GM12873 (cell line): Measurements from ENCODE around the gene LGALS3BP.

ENCODE experiments used
- CTCF ChIP-seq: IDR thresholded peaks from 2 replicates; pipeline ENCODE4 v1.5.1; 2012; ENCODE audit warnings: low read depth, mild to moderate bottlenecking, moderate library complexity, low read length, control low read depth; ENCODE audit not compliant: insufficient read depth; ENCODE audit errors: missing control alignments

LGALS3BP gene

GRCh38 chr17:78995022-78995760 is 15.5 kb upstream of the LGALS3BP start:
- TF ChIP-seq CTCF = no peak

DNA sequence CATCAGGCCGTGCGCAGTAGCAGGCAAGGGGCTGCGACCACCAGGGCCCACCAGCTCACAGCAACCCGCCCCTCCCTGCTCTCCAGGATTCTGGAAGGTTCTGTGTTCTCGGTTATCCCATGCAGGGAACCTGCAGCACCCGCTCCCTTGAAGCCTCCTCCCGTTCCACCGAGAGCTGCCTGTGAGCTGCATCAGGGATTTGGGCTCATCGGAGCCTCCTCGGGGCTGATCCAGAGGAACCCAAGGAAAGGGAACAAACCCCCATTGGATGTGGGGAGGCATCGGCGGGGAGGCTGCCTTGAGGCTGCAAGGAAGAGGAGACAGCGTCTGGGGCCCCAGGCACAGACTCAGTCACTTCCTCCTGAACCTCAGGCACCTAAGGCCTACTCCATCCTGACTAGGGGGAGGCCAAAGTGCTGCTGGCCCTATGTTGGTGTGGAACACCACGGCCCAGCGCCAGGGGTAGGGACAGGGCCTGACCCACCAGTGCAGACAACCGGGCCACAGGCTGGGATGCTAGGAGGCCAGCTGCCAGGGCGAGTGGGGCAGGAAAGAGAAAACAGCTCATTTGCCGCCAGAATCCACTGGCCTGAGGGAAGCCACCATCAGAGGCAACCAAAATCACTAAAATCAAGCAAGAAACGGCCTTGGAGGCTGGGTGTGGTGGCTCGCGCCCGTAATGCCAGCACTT is 14.4 kb upstream of the LGALS3BP start:
- no peak for TF ChIP-seq CTCF

GRCh38 chr17:78993241-78993956 is 13.7 kb upstream of the LGALS3BP start:
- TF ChIP-seq CTCF = peak; percentile 81

DNA sequence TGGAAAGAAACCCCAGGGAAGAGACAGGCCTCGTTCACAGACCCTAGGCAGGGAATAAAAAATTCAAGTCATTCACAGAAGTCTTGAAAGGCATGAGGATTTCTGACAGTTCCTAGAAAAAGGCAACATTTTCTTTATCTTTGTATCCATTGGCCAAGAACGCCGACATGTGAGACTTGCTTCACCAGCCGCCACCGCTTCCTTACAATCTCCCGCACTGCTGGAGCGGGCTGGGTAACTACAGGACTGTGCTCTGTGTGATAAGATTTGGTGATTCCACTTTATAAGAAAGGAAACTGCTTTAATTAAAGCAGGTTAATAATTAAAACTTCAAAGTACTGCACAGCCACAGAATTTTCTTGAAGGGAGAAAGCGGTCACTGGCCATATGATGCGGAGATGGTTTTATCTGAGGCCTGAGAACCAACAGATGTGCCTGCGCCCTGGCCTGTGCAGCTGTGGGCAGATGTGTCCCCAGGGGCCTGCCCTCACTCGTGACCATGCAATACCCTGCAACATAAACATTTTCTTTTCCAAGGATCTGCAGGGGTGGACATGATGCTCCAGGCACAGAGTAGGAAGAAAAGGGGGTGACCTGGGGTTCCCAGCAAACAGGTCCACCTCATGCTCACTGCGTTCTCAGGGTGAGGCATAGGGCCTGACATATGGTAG is 13.0 kb upstream of the LGALS3BP start:
- no peak for TF ChIP-seq CTCF

DNA sequence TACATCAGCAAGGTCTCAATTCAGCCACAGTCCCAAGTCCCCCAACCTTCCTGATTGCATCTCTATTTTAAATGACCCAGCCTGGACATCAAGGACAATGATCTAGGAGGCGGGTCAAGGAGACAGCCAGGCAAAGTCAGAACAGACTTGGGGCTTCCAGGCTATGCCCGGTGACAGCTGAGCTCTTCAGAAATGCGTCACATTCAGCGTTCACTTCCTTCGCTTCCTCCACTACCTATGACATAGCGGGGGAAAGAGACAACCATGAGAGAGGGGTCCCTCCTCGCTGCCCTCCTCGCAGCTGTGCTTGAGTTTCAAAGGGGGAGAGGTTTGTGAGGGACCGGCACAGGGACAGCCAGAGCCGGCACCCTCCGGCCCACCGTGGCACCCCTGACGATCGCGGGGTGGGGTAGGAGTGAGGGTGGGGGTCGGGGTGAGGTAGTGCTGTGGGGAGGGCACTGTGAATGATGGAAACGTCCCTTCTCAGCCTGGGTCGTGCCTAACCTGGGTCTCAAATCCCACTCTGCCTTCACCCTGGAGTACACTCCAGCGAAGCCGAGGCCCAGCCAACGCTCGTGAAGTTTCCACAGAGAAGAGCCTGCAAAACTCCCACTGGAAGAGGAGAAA is 12.3 kb upstream of the LGALS3BP start:
- no peak for TF ChIP-seq CTCF

GRCh38 chr17:78991017-78991738 is 11.5 kb upstream of the LGALS3BP start:
- TF ChIP-seq CTCF = no peak
